C4-2B (cell line): ENCODE data around the gene TAAR1.

Experiments used
- CTCF ChIP-seq: fragments of 450-650 bp; conservative IDR thresholded peaks from 2 replicates; pipeline ENCODE4 v1.5.1; 2017; ENCODE audit warnings: mild to moderate bottlenecking
- ZFX ChIP-seq: fragments of 450-650 bp; IDR thresholded peaks from 2 replicates; pipeline ENCODE4 v1.6.1; 2017

GRCh38 chr6:132651062-132651461, 7.9 kb downstream of the TAAR1 start:
- TF ChIP-seq CTCF (no peak), ZFX (no peak)
